Chondrocyte (in vitro differentiated cells): ENCODE results near the gene FSD2. TPM values are rescaled to one million over a fixed set of nuclear protein-coding genes. Genes with fewer than 3 reads are reported as not detected.
A peak's percentile ranks its signal among the peaks of the same experiment; 100 is the strongest.

ENCODE experiments used
- DNase-seq: peaks from one replicate; pipeline ENCODE4 v3.0.0; 2021; ENCODE audit warnings: mixed read lengths, low spot score
- H3K27ac Mint-ChIP-seq: one replicate; pipeline ENCODE4 v1.8.0; 2021; ENCODE audit warnings: mild to moderate bottlenecking, moderate library complexity, mixed read lengths; ENCODE audit not compliant: unreplicated experiment
- H3K27me3 Mint-ChIP-seq: 2 replicates; pipeline ENCODE4 v1.8.0; 2021; ENCODE audit warnings: low read depth, mixed read lengths
- H3K36me3 Mint-ChIP-seq: 2 replicates; pipeline ENCODE4 v1.8.0; 2021; ENCODE audit warnings: low read depth, mixed read lengths
- H3K4me1 Mint-ChIP-seq: 2 replicates; pipeline ENCODE4 v1.8.0; 2021; ENCODE audit warnings: low read depth, mild to moderate bottlenecking, mixed read lengths
- H3K4me3 Mint-ChIP-seq: one replicate; pipeline ENCODE4 v1.8.0; 2021; ENCODE audit warnings: mild to moderate bottlenecking, moderate library complexity, mixed read lengths; ENCODE audit not compliant: unreplicated experiment
- H3K9me3 Mint-ChIP-seq: 2 replicates; pipeline ENCODE4 v1.8.0; 2021; ENCODE audit warnings: low read depth, mixed read lengths
- CTCF ChIP-seq: fragments of 200-600 bp; sonication (generic); IDR thresholded peaks from 2 replicates; pipeline ENCODE4 v1.5.0; 2021; ENCODE audit warnings: antibody characterized with exemption, mild to moderate bottlenecking, moderate library complexity
- total RNA-seq: library from RNA; stranded (reverse); gene quantifications from 3 replicates; pipeline ENCODE4 v1.2.1, GENCODE V29; 2021

The FSD2 gene
- total RNA-seq, 1 donor from 2014 or later: not detected

GRCh38 chr15:82748315-82748714, 57.6 kb downstream of the FSD2 start:
- H3K36me3 Mint-ChIP-seq: no peaks in the 10 kb centered on the region
- no peaks in the 10 kb centered on the region for H3K9me3 Mint-ChIP-seq
- peaks cover 30% of the 10 kb centered on the region for H3K4me1 Mint-ChIP-seq
- no peaks in the 10 kb centered on the region for H3K27me3 Mint-ChIP-seq
- H3K4me3 Mint-ChIP-seq: no peak overlapping the region
- no peak for DNase-seq
- H3K27ac Mint-ChIP-seq: no peak overlapping the region
- TF ChIP-seq CTCF: no peak

- peaks cover 6% of the 10 kb centered on the region for H3K4me1 Mint-ChIP-seq
- H3K36me3 Mint-ChIP-seq: no peaks in the 10 kb centered on the region
- H3K27me3 Mint-ChIP-seq: no peaks in the 10 kb centered on the region
- no peak overlapping the region for H3K4me3 Mint-ChIP-seq
- peaks cover 3% of the 10 kb centered on the region for H3K9me3 Mint-ChIP-seq
- no peak for TF ChIP-seq CTCF
- no peak overlapping the region for H3K27ac Mint-ChIP-seq
- DNase-seq: no peak
Observed at GRCh38 chr15:82743810-82744209, 62.1 kb downstream of the FSD2 start.

- H3K36me3 Mint-ChIP-seq: no peaks in the 10 kb centered on the region
- no peak for DNase-seq
- H3K27ac Mint-ChIP-seq: peak overlapping the region; percentile 45
- H3K27me3 Mint-ChIP-seq: no peaks in the 10 kb centered on the region
- no peak overlapping the region for H3K4me3 Mint-ChIP-seq
- no peak for TF ChIP-seq CTCF
- H3K9me3 Mint-ChIP-seq: peaks cover 3% of the 10 kb centered on the region
- H3K4me1 Mint-ChIP-seq: peaks cover 6% of the 10 kb centered on the region
Observed at GRCh38 chr15:82742134-82742533, 63.7 kb downstream of the FSD2 start.

GRCh38 chr15:82739086-82739485, 66.8 kb downstream of the FSD2 start:
- TF ChIP-seq CTCF: no peak
- no peak overlapping the region for H3K4me3 Mint-ChIP-seq
- no peak overlapping the region for H3K27ac Mint-ChIP-seq
- no peak for DNase-seq
- H3K4me1 Mint-ChIP-seq: peaks cover 6% of the 10 kb centered on the region
- H3K27me3 Mint-ChIP-seq: no peaks in the 10 kb centered on the region
- H3K9me3 Mint-ChIP-seq: peaks cover 3% of the 10 kb centered on the region
- no peaks in the 10 kb centered on the region for H3K36me3 Mint-ChIP-seq

- H3K36me3 Mint-ChIP-seq: no peaks in the 10 kb centered on the region
- no peak overlapping the region for H3K27ac Mint-ChIP-seq
- H3K27me3 Mint-ChIP-seq: no peaks in the 10 kb centered on the region
- DNase-seq: no peak
- H3K9me3 Mint-ChIP-seq: peaks cover 3% of the 10 kb centered on the region
- H3K4me3 Mint-ChIP-seq: no peak overlapping the region
- TF ChIP-seq CTCF: no peak
- H3K4me1 Mint-ChIP-seq: peaks cover 6% of the 10 kb centered on the region
Observed at GRCh38 chr15:82737975-82738374, 67.9 kb downstream of the FSD2 start.
